Lung (tissue), 12 donors: ENCODE results near the gene PODXL. TPM values are rescaled to one million over a fixed set of nuclear protein-coding genes. Genes with fewer than 3 reads are reported as not detected.

Source experiments
- ATAC-seq: fragments of 200-7000 bp; cut with Tn5 transposase; one replicate; pipeline ENCODE4 v1.9.1; 2020; ENCODE audit warnings: moderate number of reproducible peaks; ENCODE audit not compliant: insufficient read depth, low FRiP score
- DNase-seq, 3 donors: peaks; one replicate each; pipeline ENCODE4 v3.0.0-alpha.2; 2013 to 2017
- H3K27ac ChIP-seq, 2 donors: one replicate each; pipeline ENCODE4 v1.5.1; 2013; ENCODE audit warnings: mild to moderate bottlenecking in 2 of 2, moderate library complexity in 2 of 2, control low read depth in 1 of 2, inconsistent platforms in 1 of 2, low read depth in 1 of 2, low read length in 1 of 2
- H3K27me3 ChIP-seq, 3 donors: one replicate each; pipeline ENCODE4 v1.5.1; 2013; ENCODE audit warnings: low read length in 2 of 3; ENCODE audit not compliant: control insufficient read depth in 3 of 3, insufficient read depth in 3 of 3
- H3K36me3 ChIP-seq, 4 donors: one replicate each; pipeline ENCODE4 v1.5.1; 2013; ENCODE audit warnings: low read length in 4 of 4, mild to moderate bottlenecking in 1 of 4, moderate library complexity in 1 of 4; ENCODE audit not compliant: control insufficient read depth in 4 of 4, insufficient read depth in 4 of 4
- H3K4me1 ChIP-seq, 5 donors: one replicate each; pipeline ENCODE4 v1.5.1; 2013; ENCODE audit warnings: low read length in 5 of 5, mild to moderate bottlenecking in 2 of 5, moderate library complexity in 1 of 5; ENCODE audit not compliant: control insufficient read depth in 5 of 5, insufficient read depth in 5 of 5
- H3K4me3 ChIP-seq: one replicate; pipeline ENCODE4 v1.5.1; 2013; ENCODE audit warnings: mild to moderate bottlenecking, control low read depth, moderate library complexity
- H3K9ac ChIP-seq, 2 donors: one replicate each; pipeline ENCODE4 v1.5.1; 2013; ENCODE audit warnings: low read length in 2 of 2, control low read depth in 1 of 2; ENCODE audit not compliant: insufficient read depth in 1 of 2
- H3K9me3 ChIP-seq, 4 donors: one replicate each; pipeline ENCODE4 v1.5.1; 2013; ENCODE audit warnings: low read length in 3 of 4, mild to moderate bottlenecking in 1 of 4, moderate library complexity in 1 of 4; ENCODE audit not compliant: control insufficient read depth in 4 of 4, insufficient read depth in 3 of 4
- CTCF ChIP-seq: IDR thresholded peaks from 2 replicates; pipeline ENCODE4 v1.5.1; 2012; ENCODE audit warnings: mild to moderate bottlenecking; ENCODE audit errors: control extremely low read depth, extremely low read depth
- WGBS, 2 donors: extraction: QIAGEN DNeasy Blood & Tissue Kit; methylation state at CpG; one replicate each; pipeline ENCODE4 v1.1.7; 2013; 5-methylcytosine and 5-hydroxymethylcytosine counted together
- polyA plus RNA-seq, 2 donors: library from polyadenylated mRNA; stranded (reverse); fragments of 200-250 nt; gene quantifications; one replicate each; pipeline ENCODE4 v1.2.1, GENCODE V29; 2013
- total RNA-seq, 2 donors: library from RNA; depleted of rRNA in 1 of 2; stranded (reverse); fragments of >200 nt in 1 of 2; gene quantifications; one replicate each; pipeline ENCODE4 v1.2.1, GENCODE V29; 2014 to 2021
- donor health status: control.
- donor health status: control.
- donor health status: Bipolar disorder and iron deficiency.
- donor health status: healthy.
- donor health status: DM: yes; HTN: yes; CAD: no.

PODXL gene
- total and polyA plus RNA-seq, 4 donors, result 24.3 to 133 (median 57.6) TPM

DNA sequence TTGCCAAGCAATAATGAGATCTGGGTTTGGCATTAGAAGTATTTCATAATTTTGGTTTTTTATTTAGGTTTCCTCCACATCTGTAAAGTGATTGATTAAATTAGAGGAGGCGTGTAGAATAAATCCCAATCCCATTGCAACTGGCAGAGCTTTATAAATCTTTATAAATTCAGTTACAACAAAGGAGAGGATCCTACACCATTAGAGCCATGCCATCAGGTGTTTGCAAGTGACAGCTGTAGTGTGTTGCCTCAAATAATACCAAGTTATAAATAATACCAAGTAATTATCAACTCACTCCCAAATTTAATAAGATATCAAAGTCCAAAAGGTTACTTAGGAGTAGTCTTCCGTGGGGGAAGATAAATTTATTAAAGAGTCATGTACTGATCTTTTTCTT is 62.2 kb downstream of the PODXL start:
- ATAC-seq, result no peak
- 88 to 93% methylated on average over 2 of the region's 2 CpGs for WGBS, 2 donors

DNA sequence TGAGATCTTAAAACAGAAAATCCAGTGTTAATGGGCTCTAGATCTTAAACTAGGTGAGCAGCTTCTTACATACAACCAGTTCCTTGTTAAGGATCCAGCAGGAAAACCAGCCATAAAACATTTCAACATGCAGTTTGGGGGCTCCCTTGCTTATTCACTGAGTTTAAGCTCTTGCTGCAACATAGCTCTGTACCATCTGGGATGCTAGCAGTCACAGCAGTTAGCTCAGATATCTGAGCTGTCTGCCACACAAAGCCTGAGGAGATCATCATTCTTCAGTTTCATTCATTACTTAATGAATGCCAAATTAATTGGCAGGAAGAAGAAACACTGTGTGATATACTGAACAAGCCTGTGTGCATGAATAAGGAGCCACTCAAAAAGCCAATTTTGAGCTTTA is 62.8 kb downstream of the PODXL start:
- Histone ChIP-seq H3K36me3 (peaks cover 3 to 7% (median 5%) of the 10 kb centered on the region in 4 donors), H3K27me3 (no peaks in the 10 kb centered on the region), H3K9ac (no peak overlapping the region), H3K4me1 (no peaks in the 10 kb centered on the region), H3K9me3 (no peaks in the 10 kb centered on the region), H3K4me3 (no peak overlapping the region), H3K27ac (no peak overlapping the region)
- ATAC-seq (no peak), DNase-seq (no peak)
- TF ChIP-seq CTCF, result no peak

More for the DNA sequence above, 62.2 kb downstream of the PODXL start:
- Histone ChIP-seq H3K36me3 (peaks cover 0 to 7% (median 5%) of the 10 kb centered on the region in 4 donors), H3K9ac (no peak overlapping the region), H3K27ac (no peak overlapping the region), H3K9me3 (no peaks in the 10 kb centered on the region), H3K27me3 (no peaks in the 10 kb centered on the region), H3K4me1 (no peaks in the 10 kb centered on the region), H3K4me3 (no peak overlapping the region)
- DNase-seq, result no peak
- TF ChIP-seq CTCF, result no peak

GRCh38 chr7:131493081-131493480 is 63.3 kb downstream of the PODXL start:
- no peak overlapping the region for H3K9ac ChIP-seq
- WGBS, 2 donors, result 96 to 97% methylated on average over 2 of the region's 2 CpGs
- no peaks in the 10 kb centered on the region for H3K27me3 ChIP-seq
- ATAC-seq (no peak), DNase-seq (no peak)
- no peak overlapping the region for H3K27ac ChIP-seq
- H3K9me3 ChIP-seq, result no peaks in the 10 kb centered on the region
- no peak overlapping the region for H3K4me3 ChIP-seq
- H3K36me3 ChIP-seq, result peaks cover 4 to 7% (median 5%) of the 10 kb centered on the region in 4 donors
- TF ChIP-seq CTCF, result no peak
- no peaks in the 10 kb centered on the region for H3K4me1 ChIP-seq

DNA sequence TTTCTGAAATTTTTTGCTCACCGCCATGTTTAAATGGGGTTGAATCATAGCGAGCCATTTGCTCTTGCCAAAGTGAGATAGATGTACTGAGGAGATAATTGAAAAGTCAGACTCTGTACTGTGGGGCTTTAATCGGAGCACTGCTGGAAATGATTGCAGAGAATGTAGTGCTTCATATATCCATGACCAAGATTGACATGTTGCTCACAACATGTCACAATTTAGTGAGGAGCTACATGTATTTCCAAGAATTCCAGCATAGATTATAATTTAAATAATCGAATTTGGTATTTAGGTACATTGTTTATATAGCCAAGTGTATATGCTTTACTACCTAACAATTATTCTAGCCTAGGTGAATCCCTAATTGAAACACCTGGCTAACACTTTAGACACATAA is 66.5 kb downstream of the PODXL start:
- no peak for DNase-seq
- no peaks in the 10 kb centered on the region for H3K9me3 ChIP-seq
- H3K9ac ChIP-seq, result no peak overlapping the region
- ATAC-seq, result no peak
- TF ChIP-seq CTCF, result no peak
- no peak overlapping the region for H3K4me3 ChIP-seq
- no peaks in the 10 kb centered on the region for H3K27me3 ChIP-seq
- no peak overlapping the region for H3K27ac ChIP-seq
- WGBS, 2 donors, result 96 to 98% methylated on average over 4 of the region's 4 CpGs
- peaks cover 0 to 9% (median 2%) of the 10 kb centered on the region in 4 donors for H3K36me3 ChIP-seq
- H3K4me1 ChIP-seq, result no peaks in the 10 kb centered on the region
